AG09319 (cell line): Measurements from ENCODE around the gene NLRP4.

Experiments used
- DNase-seq: peaks from one replicate; pipeline ENCODE4 v3.0.0-alpha.2; 2010; ENCODE audit warnings: low read depth; ENCODE audit errors: extremely low read depth
- CTCF ChIP-seq: IDR thresholded peaks from 2 replicates; pipeline ENCODE4 v1.5.1; 2011; ENCODE audit warnings: low read depth, mild to moderate bottlenecking, inconsistent platforms, low read length, moderate library complexity

The NLRP4 gene

GRCh38 chr19:55855160-55855559 is 18.8 kb downstream of the NLRP4 start:
- no peak for DNase-seq
- TF ChIP-seq CTCF: no peak

- TF ChIP-seq CTCF: no peak
- no peak for DNase-seq
Observed at GRCh38 chr19:55857149-55857548, 20.8 kb downstream of the NLRP4 start.

GRCh38 chr19:55857974-55858373 is 21.6 kb downstream of the NLRP4 start:
- no peak for TF ChIP-seq CTCF
- no peak for DNase-seq

- TF ChIP-seq CTCF: no peak
- DNase-seq: no peak
Observed at GRCh38 chr19:55858401-55858800, 22.1 kb downstream of the NLRP4 start.

GRCh38 chr19:55858969-55859368 is 22.6 kb downstream of the NLRP4 start:
- no peak for DNase-seq
- no peak for TF ChIP-seq CTCF

- TF ChIP-seq CTCF: no peak
- DNase-seq: no peak
Observed at GRCh38 chr19:55866521-55866920, 30.2 kb downstream of the NLRP4 start.

- DNase-seq: no peak
- TF ChIP-seq CTCF: no peak
Observed at GRCh38 chr19:55867101-55867500, 30.8 kb downstream of the NLRP4 start.
